ENCODE data around the gene PNPT1. TPM values are rescaled to one million over a fixed set of nuclear protein-coding genes. Genes with fewer than 3 reads are reported as not detected.

PNPT1 gene
- total and polyA plus RNA-seq, 9 of the 15 experiments (the other 6 are each of a cell fraction or from before 2014, with no cell fraction given), result 46.5 to 104 (median 62.7) TPM

GRCh38 chr2:55617175-55618024 lies 76.2 kb downstream of the PNPT1 start, which contains the start of gene PPP4R3B (continued):
- TF ChIP-seq CREB3L1 (IDR thresholded peaks at IDR 0.05; ENCODE audit: borderline replicate concordance, low read depth), result peak; percentile 99
- TF ChIP-seq HEY1 (CRISPR knock-in tag; IDR thresholded peaks at IDR 0.05; ENCODE audit: borderline replicate concordance), result no peak
- TF ChIP-seq NR2C1 (IDR thresholded peaks at IDR 0.05), result no peak
- TF ChIP-seq NR2C1 (tag; IDR thresholded peaks at IDR 0.05), result peak; percentile 37
- TF ChIP-seq MXI1 (IDR thresholded peaks at IDR 0.05; ENCODE audit: low read depth, low read length), result peak; percentile 65
- peak; percentile 67; the same call in 1 of the 2 replicates for TF ChIP-seq ZNF511 (CRISPR knock-in tag; IDR thresholded peaks at IDR 0.05)
- TF ChIP-seq ZNF232 (CRISPR knock-in tag; IDR thresholded peaks at IDR 0.05), result peak; percentile 26; the same call in 1 of the 2 replicates
- TF ChIP-seq AFF1 (IDR thresholded peaks at IDR 0.05; ENCODE audit: low read depth in 1 of 2, partially characterized antibody in 2 of 2), result peak; percentile 25 to 43
- peak; percentile 97 for TF ChIP-seq RBM25 (IDR thresholded peaks at IDR 0.05; ENCODE audit: low read depth, low read length, severe bottlenecking)
- TF ChIP-seq CHAMP1 (IDR thresholded peaks at IDR 0.05), result 0 out of 2 replicates have a peak, but pooled peaks have one; percentile 15
- no peak for TF ChIP-seq JUNB (CRISPR knock-in tag; conservative IDR thresholded peaks at IDR 0.05)
- TF ChIP-seq TAF15 (IDR thresholded peaks at IDR 0.05; ENCODE audit: low read depth, low read length), result no peak
- peak; percentile 89 for TF ChIP-seq DIDO1 (tag; IDR thresholded peaks at IDR 0.05; ENCODE audit: low read depth)
- TF ChIP-seq ATF4 (CRISPR knock-in tag; IDR thresholded peaks at IDR 0.05), result 0 out of 2 replicates have a peak, but pooled peaks have one; percentile 26
- TF ChIP-seq FOXK2 (conservative IDR thresholded peaks at IDR 0.05 in 1 of 2, IDR thresholded peaks at IDR 0.05 in 1 of 2; ENCODE audit: low read depth in 2 of 2), result peak; percentile 90 to 93
- TF ChIP-seq CHD2 (IDR thresholded peaks at IDR 0.05; ENCODE audit: low read depth, low read length), result peak; percentile 100
- TF ChIP-seq PHF20 (IDR thresholded peaks at IDR 0.05; ENCODE audit: partially characterized antibody), result peak; percentile 84

Measured in K562 (cell line).